Stimulated activated CD4-positive, alpha-beta T cell treated with anti-CD3 and anti-CD28 coated beads, Interleukin-2, amount 100 ng/mL, for 24 hours (primary cell): ENCODE measurements around the gene ANKRD66.

ENCODE experiments used
- DNase-seq, 2 donors: peaks; one replicate each; pipeline ENCODE4 v3.0.0-alpha.2; 2020

Gene ANKRD66

DNA sequence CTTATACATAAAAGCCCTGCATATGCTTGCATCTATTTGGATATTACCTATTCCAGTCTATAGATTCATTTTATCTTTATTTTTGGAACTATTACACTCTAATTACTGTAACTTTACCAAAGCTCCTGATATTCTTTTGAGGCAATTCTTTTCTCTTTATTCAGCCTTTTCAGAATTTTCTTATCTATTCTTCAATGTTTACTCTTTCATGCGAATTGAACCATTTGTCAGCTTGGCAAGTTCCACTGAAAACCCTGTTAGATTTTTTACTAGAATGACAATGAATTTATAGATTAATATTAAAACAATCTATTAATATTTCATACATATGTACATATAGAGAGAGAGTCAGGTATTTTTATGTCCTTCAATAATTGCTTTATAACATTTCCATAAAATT lies 45.9 kb downstream of the ANKRD66 start:
- no peak for DNase-seq

GRCh38 chr6:46793138-46793537 lies 46.4 kb downstream of the ANKRD66 start, which contains the start of gene MEP1A:
Gene MEP1A (plus strand): TSS chr6:46793389. CDS start chr6:46793399, 10 bp downstream.
- no peak for DNase-seq

- no peak for DNase-seq
Observed at GRCh38 chr6:46794068-46794467, 47.3 kb downstream of the ANKRD66 start.

GRCh38 chr6:46795816-46796215 lies 49.1 kb downstream of the ANKRD66 start:
- DNase-seq: no peak

DNA sequence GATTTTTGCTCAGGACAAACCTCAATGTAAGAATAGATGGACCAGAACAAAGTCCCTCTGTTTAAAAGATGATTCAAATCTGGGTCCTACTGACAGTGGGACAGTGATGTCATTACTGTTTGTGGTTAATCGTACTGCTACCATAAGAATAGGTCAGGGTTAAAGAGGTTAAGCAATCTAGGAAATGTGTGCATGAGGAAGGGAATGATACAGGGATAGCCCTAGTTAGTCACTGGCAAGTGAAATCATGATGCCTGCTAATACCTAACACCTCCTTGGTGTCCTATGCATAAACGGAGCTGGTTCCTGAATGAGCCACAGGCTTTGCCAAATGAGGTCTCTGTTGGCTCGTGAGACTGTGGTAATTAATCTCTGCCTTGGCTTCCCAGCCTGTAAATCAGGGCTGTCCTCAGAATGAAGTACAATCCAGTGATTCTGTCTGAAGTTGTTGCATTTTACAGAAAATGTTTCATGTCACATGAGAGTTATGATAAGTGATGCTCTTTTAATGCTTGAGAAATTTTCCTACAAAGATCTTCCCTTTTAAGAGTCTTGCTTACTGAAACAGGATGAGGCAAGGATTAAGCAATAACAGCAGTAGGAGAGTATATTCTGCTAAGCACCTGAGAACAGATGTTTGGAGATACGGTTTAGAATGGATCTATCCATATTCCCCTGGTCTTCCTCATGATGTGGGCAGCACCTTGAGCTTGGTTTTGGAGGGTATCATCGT lies 50.3 kb downstream of the ANKRD66 start:
- no peak for DNase-seq

DNA sequence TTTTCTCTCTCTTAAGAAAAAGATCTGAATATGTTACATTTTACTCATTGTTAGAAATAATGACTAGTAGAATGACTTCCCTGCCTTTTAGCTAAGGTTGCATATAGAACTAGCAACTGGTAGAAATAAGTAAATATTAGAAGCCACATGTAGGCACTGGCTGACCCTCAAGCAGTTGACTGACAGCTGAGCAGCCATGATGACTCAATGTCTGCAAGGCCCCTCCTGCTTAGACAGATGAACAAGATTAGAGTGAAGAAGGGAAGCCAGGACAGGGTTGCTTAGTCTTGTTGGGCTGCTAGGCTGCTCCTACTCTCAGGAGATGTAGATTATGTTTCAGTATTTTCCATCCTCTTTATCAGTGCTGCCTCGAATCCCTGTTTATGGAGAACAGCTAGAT lies 52.9 kb downstream of the ANKRD66 start:
- DNase-seq: no peak

GRCh38 chr6:46808806-46809205 lies 62.1 kb downstream of the ANKRD66 start:
- DNase-seq: no peak
